Loucy (cell line): Measurements from ENCODE around the gene RAB31.

ENCODE experiments used
- H2AFZ ChIP-seq: fragments of 200-600 bp; sonication (generic); 2 replicates; pipeline ENCODE4 v1.6.0; 2016; ENCODE audit warnings: antibody characterized with exemption, mild to moderate bottlenecking, low read length, moderate library complexity
- H3F3A ChIP-seq: fragments of 200-600 bp; 2 replicates; pipeline ENCODE4 v1.6.0; 2016; ENCODE audit warnings: antibody characterized with exemption, low read depth, mild to moderate bottlenecking
- H3K27me3 ChIP-seq: fragments of 200-600 bp; sonication (generic); 2 replicates; pipeline ENCODE4 v1.6.1; 2014; ENCODE audit warnings: low read length, mild to moderate bottlenecking; ENCODE audit not compliant: insufficient read depth, poor library complexity, severe bottlenecking
- H3K36me3 ChIP-seq: fragments of 200-600 bp; sonication (generic); 2 replicates; pipeline ENCODE4 v1.6.1; 2016; ENCODE audit warnings: low read length; ENCODE audit not compliant: insufficient read depth
- H3K4me1 ChIP-seq: fragments of 200-600 bp; sonication (generic); 2 replicates; pipeline ENCODE4 v1.5.1; 2014; ENCODE audit warnings: low read length, mild to moderate bottlenecking; ENCODE audit not compliant: insufficient read depth, poor library complexity, severe bottlenecking
- H3K4me2 ChIP-seq: fragments of 200-600 bp; sonication (generic); 2 replicates; pipeline ENCODE4 v1.6.0; 2014; ENCODE audit warnings: antibody characterized with exemption, low read length, low read depth, mild to moderate bottlenecking; ENCODE audit not compliant: poor library complexity, severe bottlenecking
- H3K4me3 ChIP-seq: fragments of 200-600 bp; sonication (generic); 2 replicates; pipeline ENCODE4 v1.5.1; 2014; ENCODE audit warnings: low read length, mild to moderate bottlenecking, mixed read lengths; ENCODE audit not compliant: poor library complexity, severe bottlenecking
- H3K79me2 ChIP-seq: fragments of 200-600 bp; sonication (generic); 2 replicates; pipeline ENCODE4 v1.6.1; 2014; ENCODE audit warnings: low read length; ENCODE audit not compliant: insufficient read depth
- H3K9ac ChIP-seq: fragments of 200-600 bp; sonication (generic); 2 replicates; pipeline ENCODE4 v1.6.0; 2014; ENCODE audit warnings: mild to moderate bottlenecking, low read depth, low read length, moderate library complexity; ENCODE audit not compliant: poor library complexity, severe bottlenecking
- H3K9me2 ChIP-seq: fragments of 200-600 bp; sonication (generic); replicated peaks from 2 replicates; pipeline ENCODE4 v1.6.1; 2016; ENCODE audit warnings: low read depth, low read length, mixed read lengths
- H3K9me3 ChIP-seq: fragments of 200-600 bp; sonication (generic); 2 replicates; pipeline ENCODE4 v1.6.1; 2014; ENCODE audit warnings: mild to moderate bottlenecking, antibody characterized with exemption, low read length, low read depth; ENCODE audit not compliant: insufficient read depth
- H4K20me1 ChIP-seq: fragments of 200-600 bp; sonication (generic); 2 replicates; pipeline ENCODE4 v1.6.0; 2014; ENCODE audit warnings: antibody characterized with exemption, low read length, mild to moderate bottlenecking; ENCODE audit not compliant: insufficient read depth, poor library complexity, severe bottlenecking
- CTCF ChIP-seq: fragments of 200-600 bp; sonication (generic); conservative IDR thresholded peaks from 2 replicates; pipeline ENCODE4 v1.5.1; 2014; ENCODE audit warnings: mild to moderate bottlenecking, antibody characterized with exemption, low read length
- EZH2phosphoT487 ChIP-seq: fragments of 200-600 bp; IDR thresholded peaks from 2 replicates; pipeline ENCODE4 v1.6.1; 2018; ENCODE audit warnings: antibody characterized with exemption, mild to moderate bottlenecking, moderate library complexity, borderline replicate concordance

Gene RAB31

GRCh38 chr18:9823805-9824473 lies 115.8 kb downstream of the RAB31 start:
- H3K79me2 ChIP-seq, result no peaks in the 10 kb centered on the region
- no peak for TF ChIP-seq EZH2phosphoT487
- TF ChIP-seq CTCF, result no peak
- no peaks in the 10 kb centered on the region for H3K9me3 ChIP-seq
- no peaks in the 10 kb centered on the region for H3K4me1 ChIP-seq
- H4K20me1 ChIP-seq, result no peaks in the 10 kb centered on the region
- no peak overlapping the region for H3K4me3 ChIP-seq
- H2AFZ ChIP-seq, result no peak overlapping the region
- no peak overlapping the region for H3K9ac ChIP-seq
- no peaks in the 10 kb centered on the region for H3K27me3 ChIP-seq
- no peak overlapping the region for H3K4me2 ChIP-seq
- H3K9me2 ChIP-seq, result no peaks in the 10 kb centered on the region
- no peaks in the 10 kb centered on the region for H3F3A ChIP-seq
- no peaks in the 10 kb centered on the region for H3K36me3 ChIP-seq

GRCh38 chr18:9824474-9824832 lies 116.4 kb downstream of the RAB31 start:
- H3K4me1 ChIP-seq, result no peaks in the 10 kb centered on the region
- H3F3A ChIP-seq, result no peaks in the 10 kb centered on the region
- no peaks in the 10 kb centered on the region for H3K9me3 ChIP-seq
- no peak overlapping the region for H3K9ac ChIP-seq
- no peaks in the 10 kb centered on the region for H3K79me2 ChIP-seq
- H3K9me2 ChIP-seq, result no peaks in the 10 kb centered on the region
- H2AFZ ChIP-seq, result no peak overlapping the region
- no peaks in the 10 kb centered on the region for H3K36me3 ChIP-seq
- H4K20me1 ChIP-seq, result no peaks in the 10 kb centered on the region
- H3K4me2 ChIP-seq, result no peak overlapping the region
- TF ChIP-seq CTCF, result no peak
- TF ChIP-seq EZH2phosphoT487, result no peak
- H3K4me3 ChIP-seq, result no peak overlapping the region
- H3K27me3 ChIP-seq, result no peaks in the 10 kb centered on the region

DNA sequence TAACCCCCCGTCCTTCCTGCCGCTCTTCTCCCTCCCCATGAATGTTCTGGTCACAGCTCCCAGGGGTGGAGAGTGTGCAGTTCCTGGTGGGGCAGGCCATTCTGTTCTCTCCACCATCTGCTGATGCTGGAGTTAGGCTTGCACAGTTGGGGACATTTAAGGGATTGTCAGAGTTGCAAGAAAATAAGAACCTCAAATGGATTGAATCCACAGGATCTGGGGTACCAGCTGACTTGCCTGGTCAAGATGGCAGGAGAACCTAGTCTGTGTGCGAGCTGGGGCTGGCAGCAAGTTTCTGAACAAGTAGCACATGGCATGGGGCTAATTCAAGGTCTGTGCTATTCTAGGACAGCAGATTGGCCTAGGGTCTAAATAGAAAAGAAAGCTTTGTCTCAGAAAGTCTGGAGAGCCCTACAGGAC lies 116.9 kb downstream of the RAB31 start:
- H3K27me3 ChIP-seq, result no peaks in the 10 kb centered on the region
- H3K4me2 ChIP-seq, result no peak overlapping the region
- H2AFZ ChIP-seq, result no peak overlapping the region
- no peaks in the 10 kb centered on the region for H3K4me1 ChIP-seq
- no peaks in the 10 kb centered on the region for H3F3A ChIP-seq
- H3K9me2 ChIP-seq, result no peaks in the 10 kb centered on the region
- no peaks in the 10 kb centered on the region for H4K20me1 ChIP-seq
- no peaks in the 10 kb centered on the region for H3K9me3 ChIP-seq
- TF ChIP-seq CTCF (no peak), EZH2phosphoT487 (no peak)
- no peak overlapping the region for H3K9ac ChIP-seq
- H3K79me2 ChIP-seq, result no peaks in the 10 kb centered on the region
- H3K4me3 ChIP-seq, result no peak overlapping the region
- no peaks in the 10 kb centered on the region for H3K36me3 ChIP-seq
